Spleen (tissue), 7 donors: Measurements from ENCODE around the gene GBA2.

ENCODE experiments used
- POLR2A ChIP-seq, 3 donors: fragments of 450-650 bp; IDR thresholded peaks; one replicate each; pipeline ENCODE4 v1.5.1; 2017; ENCODE audit warnings: antibody characterized with exemption in 3 of 3, mild to moderate bottlenecking in 1 of 3
- TF ChIP-seq, protein P1 (sequence below), 11 experiments: fragments of 200-600 bp in 7 of 11; fragments of 450-650 bp in 4 of 11; sonication (generic) in 4 of 11; IDR thresholded peaks in 8 of 11; conservative IDR thresholded peaks in 3 of 11; 1 replicate in 7 of 11; 2 replicates in 4 of 11; pipeline versions ENCODE4 v1.4.0 to v1.8.0; 2016 to 2021; ENCODE audit warnings: antibody characterized with exemption in 11 of 11, inconsistent platforms in 4 of 11, mild to moderate bottlenecking in 1 of 11
- donor health status: DM: no; HTN: no; CAD: no; lungs with moderate emphysema.
- donor health status: DM: no; HTN: no; CAD: no.
- donor health status: DM: no; HTN: no; CAD: no.

GRCh38 chr9:35745569-35745968 lies 3.5 kb downstream of the GBA2 start:
- TF ChIP-seq, protein P1, sequence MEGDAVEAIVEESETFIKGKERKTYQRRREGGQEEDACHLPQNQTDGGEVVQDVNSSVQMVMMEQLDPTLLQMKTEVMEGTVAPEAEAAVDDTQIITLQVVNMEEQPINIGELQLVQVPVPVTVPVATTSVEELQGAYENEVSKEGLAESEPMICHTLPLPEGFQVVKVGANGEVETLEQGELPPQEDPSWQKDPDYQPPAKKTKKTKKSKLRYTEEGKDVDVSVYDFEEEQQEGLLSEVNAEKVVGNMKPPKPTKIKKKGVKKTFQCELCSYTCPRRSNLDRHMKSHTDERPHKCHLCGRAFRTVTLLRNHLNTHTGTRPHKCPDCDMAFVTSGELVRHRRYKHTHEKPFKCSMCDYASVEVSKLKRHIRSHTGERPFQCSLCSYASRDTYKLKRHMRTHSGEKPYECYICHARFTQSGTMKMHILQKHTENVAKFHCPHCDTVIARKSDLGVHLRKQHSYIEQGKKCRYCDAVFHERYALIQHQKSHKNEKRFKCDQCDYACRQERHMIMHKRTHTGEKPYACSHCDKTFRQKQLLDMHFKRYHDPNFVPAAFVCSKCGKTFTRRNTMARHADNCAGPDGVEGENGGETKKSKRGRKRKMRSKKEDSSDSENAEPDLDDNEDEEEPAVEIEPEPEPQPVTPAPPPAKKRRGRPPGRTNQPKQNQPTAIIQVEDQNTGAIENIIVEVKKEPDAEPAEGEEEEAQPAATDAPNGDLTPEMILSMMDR (IDR thresholded peaks at IDR 0.05 in 8 of 11, conservative IDR thresholded peaks at IDR 0.05 in 3 of 11) = no peak
- TF ChIP-seq POLR2A (IDR thresholded peaks at IDR 0.05) = no peak
